Neural progenitor cell (in vitro differentiated cells): ENCODE measurements around the gene TANC1.

Experiments used
- EZH2 ChIP-seq: fragments of 200-600 bp; sonication (generic); IDR thresholded peaks from 2 replicates; pipeline ENCODE4 v1.6.1; 2017; ENCODE audit warnings: antibody characterized with exemption, mild to moderate bottlenecking, moderate library complexity
- EZH2phosphoT487 ChIP-seq: fragments of 200-600 bp; sonication (generic); IDR thresholded peaks from 2 replicates; pipeline ENCODE4 v1.6.1; 2017; ENCODE audit warnings: antibody characterized with exemption

DNA sequence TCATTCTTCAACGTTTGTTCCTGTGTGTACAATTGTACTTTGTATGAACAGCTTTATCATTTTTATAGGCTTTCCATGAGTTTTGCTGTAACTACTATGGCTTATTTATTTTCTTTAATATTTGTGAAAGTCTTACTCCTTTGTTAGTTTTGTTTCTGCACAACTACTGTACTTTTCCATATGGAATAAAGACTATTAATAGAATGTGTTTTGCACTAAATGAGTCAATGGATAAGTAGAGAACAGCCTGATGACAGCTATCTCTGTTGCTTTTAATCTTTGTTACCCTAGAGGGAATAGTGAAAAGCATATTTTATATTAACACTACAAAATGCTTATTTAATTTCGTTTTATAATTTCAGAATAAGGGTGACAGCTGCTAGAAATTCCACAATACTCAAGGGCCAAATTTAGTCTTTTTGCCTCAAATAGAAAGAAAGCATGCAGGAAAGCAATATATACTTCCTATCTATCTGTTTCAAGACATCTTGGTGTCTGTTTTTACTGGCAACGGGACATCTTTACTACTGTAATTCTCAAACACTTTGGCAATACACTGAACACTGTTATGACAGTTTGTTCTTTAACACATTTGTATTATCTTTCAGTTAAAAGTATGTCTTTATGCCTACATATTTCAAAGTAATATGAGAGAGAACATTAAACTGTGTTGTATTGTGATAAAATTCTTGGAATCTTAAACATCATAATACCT is 264.2 kb downstream of the TANC1 start:
- no peak for TF ChIP-seq EZH2
- TF ChIP-seq EZH2phosphoT487: no peak
